ENCODE results near the gene IRF6. TPM values are rescaled to one million over a fixed set of nuclear protein-coding genes. Genes with fewer than 3 reads are reported as not detected.

Gene IRF6
- total RNA-seq, 1 experiment from 2014 or later = 17.2 TPM

- TF ChIP-seq FOXP4 (CRISPR knock-in tag; IDR thresholded peaks at IDR 0.05) (no peak), E2F1 (CRISPR knock-in tag; IDR thresholded peaks at IDR 0.05) (no peak), IRF2 (CRISPR knock-in tag; IDR thresholded peaks at IDR 0.05; ENCODE audit: borderline replicate concordance, low read depth) (no peak), ATF6 (CRISPR knock-in tag; IDR thresholded peaks at IDR 0.05) (no peak), ZNF532 (CRISPR knock-in tag; IDR thresholded peaks at IDR 0.05; ENCODE audit: borderline replicate concordance) (no peak), ATF2 (CRISPR knock-in tag; IDR thresholded peaks at IDR 0.05; ENCODE audit: borderline replicate concordance, low read depth) (no peak), MLX (CRISPR knock-in tag; IDR thresholded peaks at IDR 0.05) (no peak), CBFB (CRISPR knock-in tag; IDR thresholded peaks at IDR 0.05; ENCODE audit: low read depth) (no peak), JUN (CRISPR knock-in tag; IDR thresholded peaks at IDR 0.05) (no peak), STAT6 (CRISPR knock-in tag; conservative IDR thresholded peaks at IDR 0.05; ENCODE audit: low read depth) (no peak), ZNF121 (CRISPR knock-in tag; IDR thresholded peaks at IDR 0.05) (no peak)
Measured at GRCh38 chr1:209822706-209823105, 16.8 kb upstream of the IRF6 start (continued).
